GM12878 (cell line): Measurements from ENCODE around the gene RIC8B. TPM values are rescaled to one million over a fixed set of nuclear protein-coding genes. Genes with fewer than 3 reads are reported as not detected.

ENCODE experiments used
- ZNF274 ChIP-seq: IDR thresholded peaks from one replicate; pipeline ENCODE4 v1.8.0; 2011; ENCODE audit not compliant: insufficient read length, insufficient read depth
- polyA plus RNA-seq, 11 experiments: library from polyadenylated mRNA; depleted of rRNA in 4 of 11; unstranded in 6 of 11; stranded (reverse) in 5 of 11; fragments of >200 nt; fragmentation: Nextera tagmentation in 4 of 11; fragmentation: Illumina TruSeq in 1 of 11; extraction: Ambion mirVana in 4 of 11; extraction: Trizol in 1 of 11; gene quantifications; 1 replicate in 1 of 11; 2 replicates in 10 of 11; pipeline versions ENCODE4 v1.2.1 to v1.2.3, GENCODE V29; 2011 to 2016; ENCODE audit warnings: inconsistent platforms in 2 of 11, missing spikeins in 2 of 11, low read depth in 1 of 11
- total RNA-seq, 4 experiments: library from RNA; depleted of rRNA in 3 of 4; stranded (reverse); fragments of >200 nt in 3 of 4; fragmentation: Illumina TruSeq in 1 of 4; extraction: Trizol in 1 of 4; gene quantifications; 2 replicates each; pipeline versions ENCODE4 v1.2.1 to v1.2.3, GENCODE V29; 2013 to 2021
- TF ChIP-seq, protein P1 (sequence below): fragments of 450-650 bp; IDR thresholded peaks from 2 replicates; pipeline ENCODE4 v1.6.1; 2017; ENCODE audit warnings: mild to moderate bottlenecking, moderate library complexity
- TF ChIP-seq, protein P2 (sequence below): fragments of 450-650 bp; IDR thresholded peaks from 2 replicates; pipeline ENCODE4 v1.6.1; 2016; ENCODE audit warnings: mild to moderate bottlenecking, moderate library complexity, borderline replicate concordance
- TF ChIP-seq, protein P3 (sequence below): fragments of 450-650 bp; IDR thresholded peaks from 2 replicates; pipeline ENCODE4 v1.6.1; 2017; ENCODE audit warnings: antibody characterized with exemption, mild to moderate bottlenecking, moderate library complexity
- TF ChIP-seq, protein P4 (sequence below): fragments of 450-650 bp; formaldehyde crosslinking; IDR thresholded peaks from 2 replicates; pipeline ENCODE4 v1.4.0; 2022; ENCODE audit warnings: mild to moderate bottlenecking, moderate library complexity
- TF ChIP-seq, protein P5 (sequence below), 3 experiments: IDR thresholded peaks in 2 of 3; conservative IDR thresholded peaks in 1 of 3; 2 replicates each; pipeline ENCODE4 v1.5.1; 2011; ENCODE audit warnings: low read depth in 3 of 3, low read length in 3 of 3, mild to moderate bottlenecking in 3 of 3, control low read depth in 2 of 3, moderate library complexity in 2 of 3, inconsistent platforms in 1 of 3, mixed read lengths in 1 of 3; ENCODE audit not compliant: control insufficient read depth in 2 of 3, insufficient read depth in 1 of 3; ENCODE audit errors: extremely low read depth in 1 of 3

RIC8B gene
- total and polyA plus RNA-seq, 10 of the 15 experiments (the other 5 are each of a cell fraction or from before 2014, with no cell fraction given) = 2.3 to 10.8 (median 6.2) TPM

DNA sequence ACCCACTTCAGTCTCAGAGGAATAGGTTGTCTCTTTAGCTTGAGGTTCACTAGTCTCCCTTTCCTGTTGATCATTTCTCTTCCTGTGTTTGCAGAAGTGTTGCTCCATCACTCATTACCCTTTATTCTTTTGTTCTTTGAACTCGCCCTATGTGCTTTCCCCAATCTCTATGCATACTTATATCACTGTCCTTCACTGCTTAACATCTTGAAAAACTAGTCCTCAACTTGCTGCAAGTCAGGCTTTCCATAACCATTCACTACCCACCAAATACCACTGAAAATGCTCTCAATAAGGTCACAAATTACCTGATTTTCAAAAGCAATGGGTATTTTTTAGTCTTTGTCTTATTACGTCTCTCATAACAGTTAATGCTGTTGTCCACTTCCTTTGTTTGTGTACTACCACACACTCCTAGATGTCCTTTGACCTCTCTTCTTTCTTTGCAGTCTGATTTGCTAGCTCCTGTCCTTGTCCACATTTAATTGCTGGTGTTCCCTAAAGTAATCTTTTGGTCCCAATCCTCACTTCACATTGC lies 80.8 kb downstream of the RIC8B start (continued):
- TF ChIP-seq, protein P1, sequence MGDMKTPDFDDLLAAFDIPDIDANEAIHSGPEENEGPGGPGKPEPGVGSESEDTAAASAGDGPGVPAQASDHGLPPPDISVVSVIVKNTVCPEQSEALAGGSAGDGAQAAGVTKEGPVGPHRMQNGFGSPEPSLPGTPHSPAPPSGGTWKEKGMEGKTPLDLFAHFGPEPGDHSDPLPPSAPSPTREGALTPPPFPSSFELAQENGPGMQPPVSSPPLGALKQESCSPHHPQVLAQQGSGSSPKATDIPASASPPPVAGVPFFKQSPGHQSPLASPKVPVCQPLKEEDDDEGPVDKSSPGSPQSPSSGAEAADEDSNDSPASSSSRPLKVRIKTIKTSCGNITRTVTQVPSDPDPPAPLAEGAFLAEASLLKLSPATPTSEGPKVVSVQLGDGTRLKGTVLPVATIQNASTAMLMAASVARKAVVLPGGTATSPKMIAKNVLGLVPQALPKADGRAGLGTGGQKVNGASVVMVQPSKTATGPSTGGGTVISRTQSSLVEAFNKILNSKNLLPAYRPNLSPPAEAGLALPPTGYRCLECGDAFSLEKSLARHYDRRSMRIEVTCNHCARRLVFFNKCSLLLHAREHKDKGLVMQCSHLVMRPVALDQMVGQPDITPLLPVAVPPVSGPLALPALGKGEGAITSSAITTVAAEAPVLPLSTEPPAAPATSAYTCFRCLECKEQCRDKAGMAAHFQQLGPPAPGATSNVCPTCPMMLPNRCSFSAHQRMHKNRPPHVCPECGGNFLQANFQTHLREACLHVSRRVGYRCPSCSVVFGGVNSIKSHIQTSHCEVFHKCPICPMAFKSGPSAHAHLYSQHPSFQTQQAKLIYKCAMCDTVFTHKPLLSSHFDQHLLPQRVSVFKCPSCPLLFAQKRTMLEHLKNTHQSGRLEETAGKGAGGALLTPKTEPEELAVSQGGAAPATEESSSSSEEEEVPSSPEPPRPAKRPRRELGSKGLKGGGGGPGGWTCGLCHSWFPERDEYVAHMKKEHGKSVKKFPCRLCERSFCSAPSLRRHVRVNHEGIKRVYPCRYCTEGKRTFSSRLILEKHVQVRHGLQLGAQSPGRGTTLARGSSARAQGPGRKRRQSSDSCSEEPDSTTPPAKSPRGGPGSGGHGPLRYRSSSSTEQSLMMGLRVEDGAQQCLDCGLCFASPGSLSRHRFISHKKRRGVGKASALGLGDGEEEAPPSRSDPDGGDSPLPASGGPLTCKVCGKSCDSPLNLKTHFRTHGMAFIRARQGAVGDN = no peak
- TF ChIP-seq, protein P2, sequence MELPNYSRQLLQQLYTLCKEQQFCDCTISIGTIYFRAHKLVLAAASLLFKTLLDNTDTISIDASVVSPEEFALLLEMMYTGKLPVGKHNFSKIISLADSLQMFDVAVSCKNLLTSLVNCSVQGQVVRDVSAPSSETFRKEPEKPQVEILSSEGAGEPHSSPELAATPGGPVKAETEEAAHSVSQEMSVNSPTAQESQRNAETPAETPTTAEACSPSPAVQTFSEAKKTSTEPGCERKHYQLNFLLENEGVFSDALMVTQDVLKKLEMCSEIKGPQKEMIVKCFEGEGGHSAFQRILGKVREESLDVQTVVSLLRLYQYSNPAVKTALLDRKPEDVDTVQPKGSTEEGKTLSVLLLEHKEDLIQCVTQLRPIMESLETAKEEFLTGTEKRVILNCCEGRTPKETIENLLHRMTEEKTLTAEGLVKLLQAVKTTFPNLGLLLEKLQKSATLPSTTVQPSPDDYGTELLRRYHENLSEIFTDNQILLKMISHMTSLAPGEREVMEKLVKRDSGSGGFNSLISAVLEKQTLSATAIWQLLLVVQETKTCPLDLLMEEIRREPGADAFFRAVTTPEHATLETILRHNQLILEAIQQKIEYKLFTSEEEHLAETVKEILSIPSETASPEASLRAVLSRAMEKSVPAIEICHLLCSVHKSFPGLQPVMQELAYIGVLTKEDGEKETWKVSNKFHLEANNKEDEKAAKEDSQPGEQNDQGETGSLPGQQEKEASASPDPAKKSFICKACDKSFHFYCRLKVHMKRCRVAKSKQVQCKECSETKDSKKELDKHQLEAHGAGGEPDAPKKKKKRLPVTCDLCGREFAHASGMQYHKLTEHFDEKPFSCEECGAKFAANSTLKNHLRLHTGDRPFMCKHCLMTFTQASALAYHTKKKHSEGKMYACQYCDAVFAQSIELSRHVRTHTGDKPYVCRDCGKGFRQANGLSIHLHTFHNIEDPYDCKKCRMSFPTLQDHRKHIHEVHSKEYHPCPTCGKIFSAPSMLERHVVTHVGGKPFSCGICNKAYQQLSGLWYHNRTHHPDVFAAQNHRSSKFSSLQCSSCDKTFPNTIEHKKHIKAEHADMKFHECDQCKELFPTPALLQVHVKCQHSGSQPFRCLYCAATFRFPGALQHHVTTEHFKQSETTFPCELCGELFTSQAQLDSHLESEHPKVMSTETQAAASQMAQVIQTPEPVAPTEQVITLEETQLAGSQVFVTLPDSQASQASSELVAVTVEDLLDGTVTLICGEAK = no peak
- TF ChIP-seq, protein P3, sequence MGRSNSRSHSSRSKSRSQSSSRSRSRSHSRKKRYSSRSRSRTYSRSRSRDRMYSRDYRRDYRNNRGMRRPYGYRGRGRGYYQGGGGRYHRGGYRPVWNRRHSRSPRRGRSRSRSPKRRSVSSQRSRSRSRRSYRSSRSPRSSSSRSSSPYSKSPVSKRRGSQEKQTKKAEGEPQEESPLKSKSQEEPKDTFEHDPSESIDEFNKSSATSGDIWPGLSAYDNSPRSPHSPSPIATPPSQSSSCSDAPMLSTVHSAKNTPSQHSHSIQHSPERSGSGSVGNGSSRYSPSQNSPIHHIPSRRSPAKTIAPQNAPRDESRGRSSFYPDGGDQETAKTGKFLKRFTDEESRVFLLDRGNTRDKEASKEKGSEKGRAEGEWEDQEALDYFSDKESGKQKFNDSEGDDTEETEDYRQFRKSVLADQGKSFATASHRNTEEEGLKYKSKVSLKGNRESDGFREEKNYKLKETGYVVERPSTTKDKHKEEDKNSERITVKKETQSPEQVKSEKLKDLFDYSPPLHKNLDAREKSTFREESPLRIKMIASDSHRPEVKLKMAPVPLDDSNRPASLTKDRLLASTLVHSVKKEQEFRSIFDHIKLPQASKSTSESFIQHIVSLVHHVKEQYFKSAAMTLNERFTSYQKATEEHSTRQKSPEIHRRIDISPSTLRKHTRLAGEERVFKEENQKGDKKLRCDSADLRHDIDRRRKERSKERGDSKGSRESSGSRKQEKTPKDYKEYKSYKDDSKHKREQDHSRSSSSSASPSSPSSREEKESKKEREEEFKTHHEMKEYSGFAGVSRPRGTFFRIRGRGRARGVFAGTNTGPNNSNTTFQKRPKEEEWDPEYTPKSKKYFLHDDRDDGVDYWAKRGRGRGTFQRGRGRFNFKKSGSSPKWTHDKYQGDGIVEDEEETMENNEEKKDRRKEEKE = no peak
- TF ChIP-seq, protein P4, sequence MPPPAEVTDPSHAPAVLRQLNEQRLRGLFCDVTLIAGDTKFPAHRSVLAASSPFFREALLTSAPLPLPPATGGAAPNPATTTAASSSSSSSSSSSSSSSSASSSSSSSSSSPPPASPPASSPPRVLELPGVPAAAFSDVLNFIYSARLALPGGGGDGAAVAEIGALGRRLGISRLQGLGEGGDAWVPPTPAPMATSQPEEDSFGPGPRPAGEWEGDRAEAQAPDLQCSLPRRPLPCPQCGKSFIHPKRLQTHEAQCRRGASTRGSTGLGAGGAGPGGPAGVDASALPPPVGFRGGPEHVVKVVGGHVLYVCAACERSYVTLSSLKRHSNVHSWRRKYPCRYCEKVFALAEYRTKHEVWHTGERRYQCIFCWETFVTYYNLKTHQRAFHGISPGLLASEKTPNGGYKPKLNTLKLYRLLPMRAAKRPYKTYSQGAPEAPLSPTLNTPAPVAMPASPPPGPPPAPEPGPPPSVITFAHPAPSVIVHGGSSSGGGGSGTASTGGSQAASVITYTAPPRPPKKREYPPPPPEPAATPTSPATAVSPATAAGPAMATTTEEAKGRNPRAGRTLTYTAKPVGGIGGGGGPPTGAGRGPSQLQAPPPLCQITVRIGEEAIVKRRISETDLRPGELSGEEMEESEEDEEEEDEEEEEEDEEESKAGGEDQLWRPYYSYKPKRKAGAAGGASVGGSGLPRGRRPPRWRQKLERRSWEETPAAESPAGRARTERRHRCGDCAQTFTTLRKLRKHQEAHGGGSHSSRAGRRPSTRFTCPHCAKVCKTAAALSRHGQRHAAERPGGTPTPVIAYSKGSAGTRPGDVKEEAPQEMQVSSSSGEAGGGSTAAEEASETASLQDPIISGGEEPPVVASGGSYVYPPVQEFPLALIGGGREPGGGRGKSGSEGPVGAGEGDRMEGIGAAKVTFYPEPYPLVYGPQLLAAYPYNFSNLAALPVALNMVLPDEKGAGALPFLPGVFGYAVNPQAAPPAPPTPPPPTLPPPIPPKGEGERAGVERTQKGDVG (CRISPR knock-in tag) = no peak
- TF ChIP-seq ZNF274 = no peak
- TF ChIP-seq, protein P5, sequence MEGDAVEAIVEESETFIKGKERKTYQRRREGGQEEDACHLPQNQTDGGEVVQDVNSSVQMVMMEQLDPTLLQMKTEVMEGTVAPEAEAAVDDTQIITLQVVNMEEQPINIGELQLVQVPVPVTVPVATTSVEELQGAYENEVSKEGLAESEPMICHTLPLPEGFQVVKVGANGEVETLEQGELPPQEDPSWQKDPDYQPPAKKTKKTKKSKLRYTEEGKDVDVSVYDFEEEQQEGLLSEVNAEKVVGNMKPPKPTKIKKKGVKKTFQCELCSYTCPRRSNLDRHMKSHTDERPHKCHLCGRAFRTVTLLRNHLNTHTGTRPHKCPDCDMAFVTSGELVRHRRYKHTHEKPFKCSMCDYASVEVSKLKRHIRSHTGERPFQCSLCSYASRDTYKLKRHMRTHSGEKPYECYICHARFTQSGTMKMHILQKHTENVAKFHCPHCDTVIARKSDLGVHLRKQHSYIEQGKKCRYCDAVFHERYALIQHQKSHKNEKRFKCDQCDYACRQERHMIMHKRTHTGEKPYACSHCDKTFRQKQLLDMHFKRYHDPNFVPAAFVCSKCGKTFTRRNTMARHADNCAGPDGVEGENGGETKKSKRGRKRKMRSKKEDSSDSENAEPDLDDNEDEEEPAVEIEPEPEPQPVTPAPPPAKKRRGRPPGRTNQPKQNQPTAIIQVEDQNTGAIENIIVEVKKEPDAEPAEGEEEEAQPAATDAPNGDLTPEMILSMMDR (IDR thresholded peaks at IDR 0.05 in 2 of 3, conservative IDR thresholded peaks at IDR 0.05 in 1 of 3; ENCODE audit: control insufficient read depth in 2 of 3, extremely low read depth in 1 of 3, insufficient read depth in 1 of 3, low read depth in 3 of 3, low read length in 3 of 3) = no peak
